ENCODE results near the gene PSEN2. TPM values are rescaled to one million over a fixed set of nuclear protein-coding genes. Genes with fewer than 3 reads are reported as not detected.

Gene PSEN2
- total and polyA plus RNA-seq, 10 of the 15 experiments (the other 5 are each of a cell fraction or from before 2014, with no cell fraction given): 0.90 to 13.3 (median 7.0) TPM

DNA sequence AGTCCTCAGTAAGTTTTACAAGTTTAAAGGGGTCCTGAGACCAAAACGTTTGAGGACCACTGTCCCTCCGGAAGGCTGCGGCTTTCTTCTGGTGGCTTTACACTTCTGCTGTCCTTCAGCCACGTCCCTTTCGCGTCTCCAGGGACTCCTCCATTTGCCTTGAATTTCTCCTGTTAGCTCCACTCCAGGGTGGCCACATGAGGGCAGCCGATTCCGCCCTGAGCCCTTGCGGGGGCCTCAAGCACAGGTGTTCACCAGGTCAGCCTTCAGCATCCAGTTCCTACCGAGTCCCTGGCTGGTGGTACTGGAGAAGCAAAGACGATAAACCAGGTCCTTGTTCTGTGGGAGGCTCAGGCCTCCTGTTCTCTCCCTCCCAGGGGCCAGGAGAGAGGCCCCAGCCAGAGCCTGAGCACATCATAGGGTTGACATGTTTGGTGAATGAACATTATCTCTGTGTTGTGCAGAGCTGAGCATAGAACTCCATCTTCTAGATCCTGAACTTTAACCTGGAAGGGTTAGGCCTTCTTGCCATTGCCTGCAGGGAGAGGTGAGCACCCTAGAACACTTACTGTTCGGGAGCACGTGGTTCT lies 42.3 kb downstream of the PSEN2 start:
- BruUV-seq (replicated peaks): no TSS peak
- 18% methylated on average over 13 of the region's 13 CpGs for WGBS (ENCODE audit: insufficient coverage, insufficient replicate concordance, low lambda C conversion rate, missing lambda C conversion rate)
- no peak overlapping the region for H3K4me2 ChIP-seq (ENCODE audit: control insufficient read depth, insufficient read depth)
- DNase-seq (ENCODE audit: low read depth, low spot score) (peak; percentile 19), ATAC-seq (peak; percentile 74), FAIRE-seq (peak; percentile 69)
- ChIA-PET CTCF (interaction anchor here (0.7 to 1.8 kb wide), 16 partner anchors 15 to 1041 kb away, joined by 3 to 6 read pairs (median 4); no protein-coding TSS in a partner anchor), RAD21 (ENCODE audit: unreplicated experiment) (interaction anchor here (0.7 to 1.3 kb wide), 8 partner anchors 24 to 515 kb away, joined by 3 to 5 read pairs (median 3); no protein-coding TSS in a partner anchor), SMC1A (ENCODE audit: uncharacterized antibody, unreplicated experiment) (interaction anchor here (0.7 to 1.3 kb wide), 4 partner anchors 9 to 286 kb away, joined by 3 to 4 read pairs (median 4); no protein-coding TSS in a partner anchor), POLR2A (interaction anchor here (1.2 kb wide), 1 partner anchor 9 kb away, joined by 3 read pairs; no protein-coding TSS in a partner anchor)
- no peaks in the 10 kb centered on the region for H3K27me3 ChIP-seq (replicated peaks in 1 of 2; ENCODE audit: control insufficient read depth in 2 of 2, insufficient read depth in 2 of 2, low read length in 1 of 2)
- H4K20me1 ChIP-seq (ENCODE audit: control insufficient read depth, insufficient read depth): no peaks in the 10 kb centered on the region
- no peaks in the 10 kb centered on the region for H3K36me3 ChIP-seq (ENCODE audit: control insufficient read depth in 2 of 2, insufficient read depth in 2 of 2, low read length in 1 of 2)
- H3K4me3 ChIP-seq: no peak overlapping the region
- peak overlapping the region; percentile 58; the same call in 1 of the 2 replicates for H2AFZ ChIP-seq (ENCODE audit: control insufficient read depth, low read depth, low read length)
- no peak overlapping the region for H3K9ac ChIP-seq (ENCODE audit: control insufficient read depth, insufficient read depth, low read length)
- in situ Hi-C loops (cut with MboI): loop anchor here (10.0 kb wide), 1 partner anchor 522 kb away; no protein-coding TSS in a partner anchor
- H3K9me3 ChIP-seq (replicated peaks; ENCODE audit: control insufficient read depth, insufficient read depth, low read length): no peaks in the 10 kb centered on the region
- H3K79me2 ChIP-seq (ENCODE audit: control insufficient read depth, insufficient read depth, low read length): no peaks in the 10 kb centered on the region
- intact Hi-C loops (cut with micrococcal nuclease; ENCODE audit: unreplicated experiment): loop anchor here (5.0 kb wide), 1 partner anchor 525 kb away; no protein-coding TSS in a partner anchor
- TF ChIP-seq SMC3 (IDR thresholded peaks at IDR 0.05; ENCODE audit: borderline replicate concordance, low read length): peak; percentile 65
- TF ChIP-seq YY1 (IDR thresholded peaks at IDR 0.05; ENCODE audit: low read depth, low read length): peak; percentile 53; the same call in 1 of the 2 replicates
- TF ChIP-seq, protein P1, sequence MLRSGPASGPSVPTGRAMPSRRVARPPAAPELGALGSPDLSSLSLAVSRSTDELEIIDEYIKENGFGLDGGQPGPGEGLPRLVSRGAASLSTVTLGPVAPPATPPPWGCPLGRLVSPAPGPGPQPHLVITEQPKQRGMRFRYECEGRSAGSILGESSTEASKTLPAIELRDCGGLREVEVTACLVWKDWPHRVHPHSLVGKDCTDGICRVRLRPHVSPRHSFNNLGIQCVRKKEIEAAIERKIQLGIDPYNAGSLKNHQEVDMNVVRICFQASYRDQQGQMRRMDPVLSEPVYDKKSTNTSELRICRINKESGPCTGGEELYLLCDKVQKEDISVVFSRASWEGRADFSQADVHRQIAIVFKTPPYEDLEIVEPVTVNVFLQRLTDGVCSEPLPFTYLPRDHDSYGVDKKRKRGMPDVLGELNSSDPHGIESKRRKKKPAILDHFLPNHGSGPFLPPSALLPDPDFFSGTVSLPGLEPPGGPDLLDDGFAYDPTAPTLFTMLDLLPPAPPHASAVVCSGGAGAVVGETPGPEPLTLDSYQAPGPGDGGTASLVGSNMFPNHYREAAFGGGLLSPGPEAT (IDR thresholded peaks at IDR 0.05; ENCODE audit: low read depth): no peak
- TF ChIP-seq TCF3 (IDR thresholded peaks at IDR 0.05; ENCODE audit: borderline replicate concordance, insufficient read depth, low read depth, low read length): peak; percentile 59; the same call in 1 of the 2 replicates
- TF ChIP-seq, protein P2, sequence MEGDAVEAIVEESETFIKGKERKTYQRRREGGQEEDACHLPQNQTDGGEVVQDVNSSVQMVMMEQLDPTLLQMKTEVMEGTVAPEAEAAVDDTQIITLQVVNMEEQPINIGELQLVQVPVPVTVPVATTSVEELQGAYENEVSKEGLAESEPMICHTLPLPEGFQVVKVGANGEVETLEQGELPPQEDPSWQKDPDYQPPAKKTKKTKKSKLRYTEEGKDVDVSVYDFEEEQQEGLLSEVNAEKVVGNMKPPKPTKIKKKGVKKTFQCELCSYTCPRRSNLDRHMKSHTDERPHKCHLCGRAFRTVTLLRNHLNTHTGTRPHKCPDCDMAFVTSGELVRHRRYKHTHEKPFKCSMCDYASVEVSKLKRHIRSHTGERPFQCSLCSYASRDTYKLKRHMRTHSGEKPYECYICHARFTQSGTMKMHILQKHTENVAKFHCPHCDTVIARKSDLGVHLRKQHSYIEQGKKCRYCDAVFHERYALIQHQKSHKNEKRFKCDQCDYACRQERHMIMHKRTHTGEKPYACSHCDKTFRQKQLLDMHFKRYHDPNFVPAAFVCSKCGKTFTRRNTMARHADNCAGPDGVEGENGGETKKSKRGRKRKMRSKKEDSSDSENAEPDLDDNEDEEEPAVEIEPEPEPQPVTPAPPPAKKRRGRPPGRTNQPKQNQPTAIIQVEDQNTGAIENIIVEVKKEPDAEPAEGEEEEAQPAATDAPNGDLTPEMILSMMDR (IDR thresholded peaks at IDR 0.05 in 2 of 3, conservative IDR thresholded peaks at IDR 0.05 in 1 of 3; ENCODE audit: control insufficient read depth in 2 of 3, extremely low read depth in 1 of 3, insufficient read depth in 1 of 3, low read depth in 3 of 3, low read length in 3 of 3): peak; percentile 66 to 84 (median 69); a peak in 5 of 6 replicates
- TF ChIP-seq RAD21 (IDR thresholded peaks at IDR 0.05; ENCODE audit: insufficient read depth, low read depth, low read length): peak; percentile 87
- peak; percentile 51 for TF ChIP-seq MEF2B (IDR thresholded peaks at IDR 0.05; ENCODE audit: partially characterized antibody, poor library complexity, severe bottlenecking)
- no peak for TF ChIP-seq ZNF622 (IDR thresholded peaks at IDR 0.05)
- TF ChIP-seq, protein P3, sequence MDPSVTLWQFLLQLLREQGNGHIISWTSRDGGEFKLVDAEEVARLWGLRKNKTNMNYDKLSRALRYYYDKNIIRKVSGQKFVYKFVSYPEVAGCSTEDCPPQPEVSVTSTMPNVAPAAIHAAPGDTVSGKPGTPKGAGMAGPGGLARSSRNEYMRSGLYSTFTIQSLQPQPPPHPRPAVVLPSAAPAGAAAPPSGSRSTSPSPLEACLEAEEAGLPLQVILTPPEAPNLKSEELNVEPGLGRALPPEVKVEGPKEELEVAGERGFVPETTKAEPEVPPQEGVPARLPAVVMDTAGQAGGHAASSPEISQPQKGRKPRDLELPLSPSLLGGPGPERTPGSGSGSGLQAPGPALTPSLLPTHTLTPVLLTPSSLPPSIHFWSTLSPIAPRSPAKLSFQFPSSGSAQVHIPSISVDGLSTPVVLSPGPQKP (IDR thresholded peaks at IDR 0.05; ENCODE audit: low read depth, low read length): peak; percentile 29; the same call in 1 of the 2 replicates
- peak; percentile 48; the same call in 1 of the 2 replicates for TF ChIP-seq TCF12 (IDR thresholded peaks at IDR 0.05; ENCODE audit: low read depth, low read length)
- TF ChIP-seq RAD51 (IDR thresholded peaks at IDR 0.05): no peak
- H3K27ac ChIP-seq (ENCODE audit: control insufficient read depth, insufficient read depth): no peak overlapping the region
- H3K4me1 ChIP-seq (ENCODE audit: control insufficient read depth, insufficient read depth, low read length): peaks cover 10% of the 10 kb centered on the region

All from GM12878 (cell line).